HG02970 (cell line): ENCODE data around the gene BIRC5.

Source experiments
- ATAC-seq: cut with Tn5 transposase; IDR thresholded peaks from one replicate; pipeline ENCODE4 v1.9.1; 2021; ENCODE audit warnings: mild to moderate bottlenecking, moderate library complexity, moderate number of reproducible peaks; ENCODE audit not compliant: unreplicated experiment, low FRiP score

BIRC5 gene

DNA sequence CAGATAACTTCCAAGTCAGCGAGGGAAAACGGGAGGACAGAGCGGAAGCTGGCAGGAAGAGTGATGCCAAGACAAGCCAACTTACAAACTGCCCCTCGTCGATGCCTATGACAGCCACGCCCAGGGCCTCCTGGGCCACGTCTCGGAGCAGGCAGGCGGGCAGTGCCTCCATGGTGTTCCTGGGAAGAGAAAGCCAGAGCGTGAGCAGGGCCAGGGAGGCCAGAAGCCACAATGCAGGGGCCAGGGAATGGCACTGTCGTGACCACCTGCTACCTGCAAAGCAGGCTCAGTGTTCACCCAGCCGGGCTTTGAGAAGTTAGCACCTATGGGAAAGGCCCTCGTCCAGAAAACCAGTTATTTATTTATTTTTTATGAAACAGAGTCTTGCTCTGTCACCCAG, 31.5 kb upstream of the BIRC5 start:
- no peak for ATAC-seq

GRCh38 chr17:78183916-78184315, 30.1 kb upstream of the BIRC5 start:
- ATAC-seq: no peak

GRCh38 chr17:78184351-78184750, 29.7 kb upstream of the BIRC5 start:
- no peak for ATAC-seq

GRCh38 chr17:78184868-78185267, 29.2 kb upstream of the BIRC5 start:
- ATAC-seq: no peak

DNA sequence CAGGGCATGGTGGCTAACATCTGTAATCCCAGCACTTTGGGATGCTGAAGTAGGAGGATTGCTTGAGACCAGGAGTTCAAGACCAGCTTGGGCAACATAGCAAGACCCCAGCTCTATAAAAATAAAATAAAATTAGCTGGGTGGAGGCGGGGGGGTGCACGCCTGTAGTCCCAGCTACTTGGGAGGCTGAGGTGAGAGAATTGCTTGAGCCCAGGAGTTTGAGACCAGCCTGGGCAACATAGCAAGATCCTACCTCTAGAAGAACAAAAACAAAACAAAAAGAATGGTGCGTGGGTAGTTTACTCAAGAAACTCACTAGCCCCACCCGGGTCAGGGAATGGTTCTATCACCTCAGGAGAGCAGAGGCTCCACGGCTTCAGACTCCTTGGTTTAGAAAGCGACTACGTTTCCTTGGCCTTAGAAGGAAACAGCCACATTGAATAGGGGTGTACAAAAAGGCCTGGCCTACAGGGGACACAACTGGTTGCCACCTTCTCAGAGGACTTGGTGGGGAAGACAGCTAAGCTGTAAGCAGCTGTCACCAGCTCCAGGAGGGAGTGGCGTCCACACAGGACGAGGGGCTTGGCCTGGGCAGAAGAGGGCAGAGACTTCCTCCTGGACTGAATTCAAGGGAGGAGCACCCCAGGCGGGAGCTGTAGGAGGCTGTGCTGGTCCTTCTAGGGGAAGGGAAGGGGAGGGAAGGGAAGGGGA, 27.9 kb upstream of the BIRC5 start:
- ATAC-seq: no peak

GRCh38 chr17:78186692-78187595, 27.1 kb upstream of the BIRC5 start, which contains the start of the genes AFMID and TK1:
AFMID (plus strand) TSS chr17:78187362; CDS start chr17:78187371, 9 bp downstream.
TK1 (minus strand) TSS chr17:78187052; CDS start chr17:78186994, 58 bp downstream.
- ATAC-seq: peak; percentile 84

DNA sequence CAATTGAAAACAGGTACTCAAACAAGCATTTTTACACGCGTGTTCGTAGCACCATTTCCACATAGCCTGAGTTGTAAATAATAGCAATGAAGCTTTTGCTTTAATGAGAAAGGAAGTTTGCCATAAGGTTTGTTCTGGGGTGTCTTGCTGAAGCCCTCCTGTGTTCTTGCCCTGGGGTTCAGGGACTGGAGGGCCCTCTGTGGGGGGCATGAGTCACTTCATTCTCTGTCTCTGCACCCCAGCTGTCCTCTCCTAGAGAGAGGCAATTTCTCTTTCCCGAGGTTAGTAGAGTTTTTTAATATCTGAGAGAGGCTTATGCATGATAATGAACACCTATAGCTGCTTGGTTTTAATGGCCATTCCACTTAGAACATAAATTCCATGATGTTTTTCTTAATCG, 17.3 kb upstream of the BIRC5 start:
- no peak for ATAC-seq

DNA sequence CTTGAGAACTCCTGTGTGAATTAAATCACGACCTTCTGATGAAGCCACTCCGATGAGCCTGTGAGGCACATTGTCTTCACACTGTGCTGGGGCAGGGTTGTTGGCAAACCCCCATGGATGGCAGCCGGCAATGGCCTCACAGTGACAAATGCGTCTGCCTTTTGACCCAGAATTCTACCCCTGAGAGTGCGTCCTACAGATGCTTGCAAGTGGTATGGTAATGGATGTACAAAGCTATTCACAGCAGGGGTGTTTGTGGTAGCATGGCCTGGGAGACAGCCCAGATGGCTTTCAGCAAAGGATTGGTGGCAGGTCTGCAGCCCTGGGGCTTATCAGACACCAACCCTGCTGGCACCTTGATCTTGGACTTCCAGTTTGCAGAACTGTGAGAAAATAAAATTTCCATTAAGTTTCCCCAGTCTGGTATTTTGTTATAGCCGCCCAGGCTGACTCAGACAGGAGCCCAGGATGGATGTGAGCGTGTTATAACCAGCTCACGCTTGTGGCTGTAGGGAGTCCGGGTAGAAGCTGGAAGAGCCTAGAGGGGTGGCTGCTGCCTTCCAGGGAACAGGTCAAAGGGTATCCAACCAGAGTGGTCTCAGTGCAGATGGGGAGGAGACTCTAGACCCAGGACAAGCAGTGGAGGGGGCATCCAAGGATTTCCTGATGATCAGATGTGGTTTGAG, 16.8 kb upstream of the BIRC5 start:
- ATAC-seq: no peak

GRCh38 chr17:78200451-78200850, 13.6 kb upstream of the BIRC5 start:
- no peak for ATAC-seq

DNA sequence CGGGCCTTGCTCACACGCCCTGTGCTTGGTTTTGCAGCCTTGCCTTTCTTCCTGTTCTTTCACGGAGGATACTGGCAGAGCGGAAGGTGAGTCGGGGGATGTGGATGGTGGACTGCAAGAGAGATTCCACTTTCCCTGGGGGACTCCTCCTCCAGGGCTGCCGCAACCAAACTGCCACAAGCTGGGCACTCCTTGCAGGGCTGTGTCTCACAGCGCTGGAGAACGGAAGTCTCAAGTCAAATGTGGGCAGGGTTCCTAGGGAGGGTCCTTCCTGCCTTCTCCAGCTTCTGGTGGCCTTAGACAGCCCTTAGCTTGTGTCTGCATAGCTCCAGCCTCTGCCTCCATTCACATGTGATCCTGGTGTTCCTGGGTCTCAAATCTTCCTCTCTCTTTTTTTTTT, 11.4 kb upstream of the BIRC5 start:
- no peak for ATAC-seq

DNA sequence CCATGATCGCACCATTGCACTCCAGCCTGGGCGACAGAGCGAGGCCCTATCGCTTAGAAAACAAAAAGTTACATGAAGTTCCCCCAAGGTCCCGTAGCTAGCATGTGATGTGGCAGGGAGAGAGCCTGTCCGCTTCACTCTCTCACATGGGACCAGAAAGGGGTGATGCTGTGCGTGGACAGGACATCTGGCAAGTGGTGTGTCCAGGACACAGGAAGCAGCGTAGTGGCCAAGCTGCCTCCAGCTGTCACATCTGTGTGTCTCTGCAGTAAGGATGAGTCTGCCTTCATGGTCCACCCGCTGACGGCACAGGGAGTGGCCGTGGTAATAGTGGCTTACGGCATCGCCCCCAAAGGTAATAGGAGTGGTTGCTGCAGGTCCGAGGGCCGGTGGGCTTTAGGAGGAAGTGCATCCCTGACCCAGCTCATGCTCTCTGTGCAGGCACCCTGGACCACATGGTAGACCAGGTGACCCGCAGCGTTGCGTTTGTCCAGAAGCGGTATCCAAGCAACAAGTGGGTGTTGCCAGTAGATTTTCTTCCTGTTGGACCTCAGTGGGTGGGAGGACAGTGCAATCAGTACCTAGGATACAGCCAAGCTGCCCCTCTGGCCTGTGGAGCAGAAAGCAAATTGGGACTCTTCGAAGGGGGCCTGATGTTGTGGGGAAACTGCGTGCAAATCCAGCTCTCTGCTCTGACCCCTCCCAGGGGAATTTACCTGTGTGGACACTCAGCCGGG, 9.5 kb upstream of the BIRC5 start:
- no peak for ATAC-seq

GRCh38 chr17:78205124-78205775, 8.8 kb upstream of the BIRC5 start:
- no peak for ATAC-seq

DNA sequence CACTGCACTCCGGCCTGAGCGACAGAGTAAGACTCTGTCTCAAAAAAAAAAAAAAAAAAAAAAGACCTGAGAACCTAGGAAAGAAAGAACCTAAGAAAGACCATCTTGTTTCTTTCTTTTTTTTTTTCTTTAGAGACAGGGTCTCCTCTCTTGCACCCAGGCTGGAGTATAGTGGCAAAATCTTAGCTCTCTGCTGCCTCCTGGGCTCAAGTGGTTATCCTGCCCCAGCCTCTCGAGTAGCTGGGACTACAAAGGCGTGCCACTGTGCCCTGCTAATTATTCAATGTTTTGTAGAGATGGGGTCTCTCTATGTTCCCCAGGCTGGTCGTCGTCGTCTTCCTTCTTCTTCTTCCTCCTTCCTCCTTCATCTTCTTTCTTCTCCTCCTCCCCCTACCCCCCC, 7.8 kb upstream of the BIRC5 start:
- ATAC-seq: no peak

DNA sequence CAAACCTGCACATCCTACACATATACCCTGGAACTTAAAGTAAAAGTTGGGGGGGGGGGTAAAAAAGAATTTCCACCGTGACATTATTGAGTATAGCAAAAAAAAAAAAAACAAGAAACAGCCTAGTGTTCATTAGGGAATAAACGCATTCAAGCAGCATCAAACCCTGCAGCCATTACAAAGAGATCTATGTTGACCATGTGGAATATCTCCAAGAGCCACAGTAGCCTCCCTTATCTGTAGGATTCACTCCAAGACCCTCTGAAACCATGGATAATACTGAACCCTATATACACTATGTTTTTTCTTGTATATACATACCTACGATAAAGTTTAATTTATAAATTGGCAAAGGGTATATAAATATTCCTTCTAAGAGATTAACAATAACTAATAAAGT, 5.6 kb upstream of the BIRC5 start:
- ATAC-seq: no peak

DNA sequence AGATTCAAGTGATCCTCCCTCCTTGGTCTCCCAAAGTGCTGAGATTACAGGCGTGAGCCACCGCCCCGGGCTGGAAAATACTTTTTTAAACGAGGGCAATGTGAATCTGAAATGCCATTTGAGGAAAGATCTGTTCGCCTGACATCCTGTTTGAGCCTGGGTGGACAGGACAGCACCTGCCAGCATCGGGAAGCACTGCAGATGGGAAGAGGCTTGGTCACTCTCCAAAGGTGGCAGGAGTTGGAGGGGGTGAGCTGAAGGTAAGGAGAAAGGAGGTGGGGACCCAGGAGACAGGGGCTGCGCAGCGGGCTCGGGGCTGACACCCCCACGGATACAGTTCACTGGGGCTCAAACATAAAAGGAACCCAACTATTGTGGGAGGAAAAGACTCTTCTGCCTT, 3.9 kb upstream of the BIRC5 start:
- no peak for ATAC-seq

DNA sequence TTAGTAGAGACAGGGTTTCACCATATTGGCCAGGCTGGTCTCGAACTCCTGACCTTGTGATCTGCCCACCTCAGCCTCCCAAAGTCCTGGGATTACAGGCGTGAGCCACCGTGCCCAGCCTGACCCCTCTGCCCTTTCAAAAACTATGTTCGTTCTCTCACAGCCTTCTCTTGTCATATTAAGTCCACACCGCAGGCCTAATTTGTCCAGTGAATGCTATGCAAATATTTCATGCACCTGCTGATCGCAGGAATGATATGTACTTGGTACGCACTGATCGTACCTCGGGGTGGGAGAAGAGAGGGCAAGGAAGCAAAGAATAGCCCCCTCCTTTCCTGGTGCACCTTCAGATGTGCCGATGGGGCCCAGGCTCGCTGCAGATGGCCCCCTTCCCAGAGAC, 3.0 kb upstream of the BIRC5 start:
- no peak for ATAC-seq

DNA sequence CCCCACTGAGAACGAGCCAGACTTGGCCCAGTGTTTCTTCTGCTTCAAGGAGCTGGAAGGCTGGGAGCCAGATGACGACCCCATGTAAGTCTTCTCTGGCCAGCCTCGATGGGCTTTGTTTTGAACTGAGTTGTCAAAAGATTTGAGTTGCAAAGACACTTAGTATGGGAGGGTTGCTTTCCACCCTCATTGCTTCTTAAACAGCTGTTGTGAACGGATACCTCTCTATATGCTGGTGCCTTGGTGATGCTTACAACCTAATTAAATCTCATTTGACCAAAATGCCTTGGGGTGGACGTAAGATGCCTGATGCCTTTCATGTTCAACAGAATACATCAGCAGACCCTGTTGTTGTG, 631 bp downstream of the BIRC5 start:
- no peak for ATAC-seq

- no peak for ATAC-seq
These were observed 5.5 kb downstream of the BIRC5 start for GRCh38 chr17:78219396-78220150.

DNA sequence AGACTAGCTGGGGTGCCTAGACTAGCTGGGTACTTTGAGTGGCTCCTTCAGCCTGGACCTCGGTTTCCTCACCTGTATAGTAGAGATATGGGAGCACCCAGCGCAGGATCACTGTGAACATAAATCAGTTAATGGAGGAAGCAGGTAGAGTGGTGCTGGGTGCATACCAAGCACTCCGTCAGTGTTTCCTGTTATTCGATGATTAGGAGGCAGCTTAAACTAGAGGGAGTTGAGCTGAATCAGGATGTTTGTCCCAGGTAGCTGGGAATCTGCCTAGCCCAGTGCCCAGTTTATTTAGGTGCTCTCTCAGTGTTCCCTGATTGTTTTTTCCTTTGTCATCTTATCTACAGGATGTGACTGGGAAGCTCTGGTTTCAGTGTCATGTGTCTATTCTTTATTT, 9.0 kb downstream of the BIRC5 start:
- ATAC-seq: no peak
